Body of pancreas (tissue), 4 donors: Measurements from ENCODE around the gene TNIK.

ENCODE experiments used
- CTCF ChIP-seq, 7 experiments: fragments of 450-650 bp in 4 of 7; fragments of 200-600 bp in 3 of 7; sonication (generic) in 3 of 7; IDR thresholded peaks; one replicate each; pipeline ENCODE4 v1.5.1; 2016 to 2019; ENCODE audit warnings: antibody characterized with exemption in 7 of 7
- POLR2A ChIP-seq, 3 donors: fragments of 450-650 bp; IDR thresholded peaks; one replicate each; pipeline ENCODE4 v1.6.1; 2016; ENCODE audit warnings: antibody characterized with exemption in 3 of 3, mild to moderate bottlenecking in 2 of 3

GRCh38 chr3:171168086-171168485 lies 292.1 kb downstream of the TNIK start:
- TF ChIP-seq CTCF (IDR thresholded peaks at IDR 0.05): peak in 5 of 7 experiments; percentile 4 to 46 (median 41)
- no peak for TF ChIP-seq POLR2A (IDR thresholded peaks at IDR 0.05)
